GOT3 (cell line): Measurements from ENCODE around the gene MORN5.
"Not testable (repeated sequence)": the region's sequence is repeated elsewhere in the genome, so short reads cannot be mapped to it uniquely, and the experiment has no call there.

Experiments
- DNase-seq: peaks from one replicate; lab custom pipeline; 2025; ENCODE audit warnings: mixed read lengths; lab: John Stamatoyannopoulos, UW

The MORN5 gene

DNA sequence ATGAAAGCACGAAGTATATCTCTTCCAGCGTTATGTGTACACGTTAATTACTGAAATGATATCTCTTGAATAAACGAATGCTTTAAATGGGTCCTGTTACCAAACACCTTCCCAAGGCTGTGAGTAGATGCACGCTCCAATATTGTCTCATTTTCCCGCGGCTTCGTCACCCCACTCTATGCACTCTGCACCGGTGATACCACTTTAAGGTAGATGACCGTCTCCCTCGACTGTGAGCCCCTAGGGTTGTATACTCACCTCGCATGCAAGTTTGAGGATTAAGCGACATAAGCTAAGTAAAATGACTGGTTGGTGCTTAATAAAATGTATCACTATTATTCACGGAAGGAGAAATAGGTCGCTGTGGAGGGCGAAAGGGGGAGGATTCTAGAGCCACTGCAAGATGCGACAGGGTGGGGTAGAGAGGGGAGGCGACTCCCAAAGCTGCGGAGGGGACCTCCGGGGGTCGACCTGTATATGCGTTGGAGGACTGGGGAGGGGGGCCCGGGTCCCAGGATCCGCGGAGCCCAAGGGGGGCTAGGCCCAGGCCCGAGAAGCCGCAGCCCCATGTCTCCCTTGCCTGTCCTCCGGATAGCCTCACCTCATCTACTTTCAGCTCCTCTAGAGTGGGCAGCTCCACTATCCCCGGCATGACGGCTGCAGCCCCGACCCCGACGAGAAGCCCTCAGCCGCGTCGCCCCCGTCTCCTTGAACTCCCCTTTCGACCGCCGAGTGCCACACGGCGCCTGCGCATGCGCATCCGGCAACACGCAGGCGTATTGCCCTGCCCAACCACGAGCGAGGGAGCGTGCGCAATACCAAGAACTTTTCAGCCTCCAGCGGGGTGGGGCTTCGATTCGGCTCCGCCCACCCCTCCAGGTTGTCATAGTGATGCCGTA, at the start of gene MORN5, which contains the start of gene NDUFA8:
Gene MORN5, plus strand, starts transcription at position 883 of the 899 bp plus-strand sequence. CDS start 65 bp downstream, outside the sequence.
Gene NDUFA8, minus strand, starts transcription at position 754 of the 899 bp plus-strand sequence. Its CDS starts 102 bp downstream, at position 652.
- DNase-seq = peak; percentile 85

DNA sequence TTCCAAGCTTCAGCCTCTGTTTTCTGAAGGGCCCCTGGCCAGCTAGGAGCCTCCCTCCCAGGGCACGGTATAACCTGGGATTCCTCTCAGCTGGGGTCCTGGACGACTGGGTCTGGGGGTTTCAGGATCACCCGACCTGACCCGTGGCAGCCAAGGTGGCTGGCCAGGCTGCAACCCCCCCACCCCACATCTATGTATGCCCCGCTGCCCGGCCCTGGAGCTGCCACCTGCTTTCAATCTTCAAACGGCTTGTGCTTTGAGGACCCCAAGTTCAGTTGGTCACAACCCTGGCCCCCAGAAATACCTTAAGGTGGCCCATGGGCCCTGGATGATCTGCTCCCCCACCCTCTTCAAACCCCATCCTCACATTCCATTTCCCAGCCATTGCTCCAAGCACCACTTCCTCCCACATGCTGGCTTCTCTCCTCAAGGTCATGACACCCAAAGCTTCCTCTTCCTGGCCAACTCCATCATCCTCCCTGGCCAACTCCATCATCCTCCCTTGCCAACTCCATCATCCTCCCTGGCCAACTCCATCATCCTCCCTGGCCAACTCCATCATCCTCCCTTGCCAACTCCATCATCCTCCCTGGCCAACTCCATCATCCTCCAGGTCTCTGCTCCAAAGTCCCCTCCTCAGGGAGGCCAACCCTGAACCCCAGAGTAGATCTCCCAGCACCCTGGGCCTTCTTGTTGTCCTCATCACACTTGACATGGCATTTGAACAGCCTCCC, 49.4 kb upstream of the MORN5 start:
- no peak for DNase-seq

DNA sequence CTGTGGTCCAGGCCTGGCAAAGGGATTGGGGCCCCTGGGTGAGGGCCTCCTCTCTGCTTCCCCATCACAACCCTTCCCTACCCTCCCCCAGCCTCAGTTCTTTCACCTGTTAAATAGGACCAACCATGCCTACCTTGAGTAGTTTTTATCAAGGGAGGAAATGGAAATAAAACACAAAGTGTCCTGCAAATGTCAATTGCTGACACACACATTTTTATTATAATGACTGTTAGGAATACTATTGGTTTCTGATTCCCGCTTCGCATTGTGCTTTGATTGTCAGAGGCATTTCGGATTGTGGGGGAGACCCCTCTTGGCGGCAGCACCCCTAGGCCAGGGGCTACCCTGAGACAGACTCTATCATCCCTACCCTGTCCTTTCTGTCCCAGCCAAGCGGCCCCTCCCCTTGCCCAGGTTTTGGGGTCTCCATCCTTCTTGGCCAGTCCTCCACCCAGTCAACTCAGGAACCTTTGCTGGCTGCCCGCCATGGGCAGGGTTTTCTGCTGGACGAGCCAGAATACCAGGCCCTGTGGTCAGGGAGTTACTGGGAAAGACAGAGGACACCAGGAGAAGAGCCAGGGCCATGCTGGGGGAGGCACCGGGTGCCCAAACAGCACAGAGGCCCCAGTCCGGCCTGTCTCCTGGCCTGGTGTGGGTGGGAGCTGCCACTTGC, 48.2 kb upstream of the MORN5 start:
- DNase-seq = no peak

DNA sequence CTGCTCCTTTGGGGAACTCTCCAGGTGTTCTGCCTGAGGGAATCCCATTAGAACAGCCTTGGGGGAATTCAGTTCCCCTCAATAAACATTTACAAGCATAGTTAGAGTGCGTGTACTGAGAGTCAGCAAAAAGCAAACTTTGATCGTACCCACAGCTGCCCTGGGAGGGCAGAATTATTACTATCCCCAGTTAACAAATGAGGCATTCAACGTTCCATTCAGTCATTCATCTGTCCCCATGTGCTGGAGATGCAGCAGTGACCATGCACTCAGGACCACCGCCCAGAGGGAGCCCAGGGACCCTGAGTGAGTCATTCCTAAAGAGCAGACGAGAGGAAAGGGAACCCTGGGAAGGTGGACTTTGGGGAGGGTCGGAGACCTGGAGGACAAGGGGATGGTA, 47.5 kb upstream of the MORN5 start:
- DNase-seq = no peak

DNA sequence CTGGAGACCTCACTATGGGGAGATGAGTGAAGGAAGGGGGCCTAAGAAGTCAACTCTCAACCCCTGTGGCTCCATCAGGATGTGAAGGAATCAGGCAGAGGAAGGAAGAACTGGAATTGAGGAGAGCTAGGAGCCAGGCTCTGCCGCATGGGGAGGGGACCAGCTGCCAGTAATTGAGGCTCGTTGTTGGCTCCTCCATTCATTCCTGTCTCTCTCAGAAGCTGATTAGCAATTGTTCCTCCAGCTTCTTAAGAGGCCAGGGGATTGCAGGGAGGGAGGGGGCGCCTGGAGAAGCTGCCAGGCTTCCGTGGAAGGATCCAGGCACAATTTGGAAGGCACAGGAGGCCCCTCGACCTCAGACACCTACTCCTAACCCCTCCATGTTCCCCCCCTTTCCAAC, 46.1 kb upstream of the MORN5 start:
- no peak for DNase-seq

DNA sequence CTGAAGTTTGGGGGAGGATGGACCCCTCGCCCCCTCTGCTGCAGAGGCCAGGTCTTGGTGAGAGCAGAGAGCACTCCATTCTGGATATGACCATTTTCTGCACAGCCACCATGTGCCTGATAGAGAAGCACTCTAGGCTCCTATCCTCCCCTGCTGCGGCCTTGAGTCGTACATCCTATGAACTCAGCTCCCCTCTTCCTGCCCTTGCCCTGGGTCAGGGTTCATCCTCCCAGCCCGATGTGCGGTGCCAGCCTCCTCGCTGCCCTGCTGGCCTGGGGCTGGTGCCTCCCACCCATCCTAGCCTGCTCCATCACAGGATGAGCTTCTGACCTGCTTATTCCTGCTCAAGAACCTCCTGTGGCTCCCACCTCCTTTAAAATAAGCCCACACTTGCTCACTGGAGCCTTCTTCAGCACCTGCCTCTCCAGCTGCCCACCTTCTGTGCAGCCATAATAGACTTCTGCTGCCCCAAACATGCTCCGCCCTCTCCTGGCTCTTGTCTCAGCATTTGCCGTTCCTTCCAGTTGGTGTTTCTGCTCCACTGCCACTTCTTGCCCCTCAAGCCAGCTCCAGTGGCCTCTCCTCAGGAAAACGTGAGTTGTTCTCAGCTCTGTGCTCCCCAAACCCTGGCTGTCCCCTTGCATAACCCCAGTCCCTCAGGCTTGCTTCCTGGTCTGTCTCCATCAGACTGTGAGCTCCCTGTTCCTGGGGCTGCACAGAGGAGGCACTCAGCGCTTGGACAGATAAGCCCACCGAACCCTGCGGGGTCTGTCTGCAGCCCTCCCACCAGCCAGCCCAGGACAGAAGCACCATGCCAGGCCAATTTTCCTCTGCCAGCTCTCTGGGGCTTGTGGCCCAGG, 44.3 kb upstream of the MORN5 start:
- DNase-seq = no peak

DNA sequence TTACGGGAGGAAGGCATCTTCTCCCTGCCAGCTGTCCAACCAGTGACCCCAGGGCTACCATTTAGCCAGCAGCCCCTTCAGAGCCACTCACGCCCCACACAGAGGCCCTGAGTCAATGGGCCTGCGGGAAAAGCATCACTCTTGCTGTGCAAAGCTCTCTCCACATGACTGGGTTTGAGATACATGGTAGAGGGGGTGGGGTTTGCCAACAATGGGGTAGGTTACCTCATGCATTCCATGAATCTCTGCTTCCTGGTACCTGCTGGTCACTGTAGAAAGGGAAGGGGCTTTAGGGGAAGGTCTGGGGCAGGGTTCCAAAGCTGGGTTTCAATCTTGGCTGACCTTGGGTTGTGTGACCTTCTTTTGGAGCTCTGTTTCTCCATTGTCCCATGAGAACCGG, 43.7 kb upstream of the MORN5 start:
- DNase-seq = no peak

DNA sequence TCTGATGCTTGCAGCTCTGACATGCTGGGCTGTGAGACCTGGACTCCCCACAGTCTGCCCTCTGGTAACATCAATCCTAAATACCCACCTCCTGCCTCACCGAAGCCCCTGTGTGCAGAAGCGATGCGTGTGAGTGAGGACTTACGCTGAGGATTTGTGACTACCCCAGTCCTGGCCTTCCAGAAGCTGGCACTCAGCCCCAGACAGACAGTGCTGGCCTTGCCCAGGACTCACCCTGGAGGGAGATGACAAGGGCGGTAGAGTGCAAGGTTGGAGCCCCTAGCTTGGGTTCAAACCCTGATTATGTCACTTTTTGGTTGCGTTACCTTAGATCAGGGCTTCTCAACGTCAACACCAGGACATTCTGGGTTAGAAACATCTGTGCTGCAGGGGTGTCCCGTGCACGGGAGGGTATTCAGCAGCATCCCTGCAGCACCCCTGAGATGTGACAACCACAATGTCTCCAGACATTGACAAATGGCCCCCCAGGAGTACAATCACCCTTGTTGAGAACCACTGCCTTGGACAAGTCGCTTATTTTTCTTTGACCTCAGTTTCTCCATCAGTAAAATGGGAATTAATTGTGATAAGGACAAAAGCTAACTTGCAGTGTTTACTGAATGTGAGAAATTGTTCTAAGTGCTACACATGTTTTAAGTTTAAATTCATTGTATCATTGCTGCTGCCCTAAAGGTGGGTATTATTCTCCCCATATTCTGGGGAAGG, 43.1 kb upstream of the MORN5 start:
- DNase-seq = no peak

DNA sequence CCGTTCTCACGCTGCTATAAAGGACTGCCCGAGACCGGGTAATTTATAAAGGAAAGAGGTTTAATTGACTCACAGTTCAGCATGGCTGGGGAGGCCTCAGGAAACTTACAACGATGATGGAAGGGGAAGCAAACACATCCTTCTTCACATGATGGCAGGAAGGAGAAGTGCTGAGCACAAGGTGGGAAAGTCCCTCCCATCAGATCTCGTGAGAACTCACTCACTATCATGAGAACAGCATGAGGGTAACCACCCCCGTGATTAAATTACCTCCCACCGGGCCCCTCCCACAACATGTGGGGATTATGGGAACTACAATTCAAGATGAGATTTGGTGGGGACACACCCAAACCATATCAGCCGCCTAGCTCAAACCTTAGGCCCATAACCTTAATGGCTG, 42.5 kb upstream of the MORN5 start:
- not testable (repeated sequence) for DNase-seq

DNA sequence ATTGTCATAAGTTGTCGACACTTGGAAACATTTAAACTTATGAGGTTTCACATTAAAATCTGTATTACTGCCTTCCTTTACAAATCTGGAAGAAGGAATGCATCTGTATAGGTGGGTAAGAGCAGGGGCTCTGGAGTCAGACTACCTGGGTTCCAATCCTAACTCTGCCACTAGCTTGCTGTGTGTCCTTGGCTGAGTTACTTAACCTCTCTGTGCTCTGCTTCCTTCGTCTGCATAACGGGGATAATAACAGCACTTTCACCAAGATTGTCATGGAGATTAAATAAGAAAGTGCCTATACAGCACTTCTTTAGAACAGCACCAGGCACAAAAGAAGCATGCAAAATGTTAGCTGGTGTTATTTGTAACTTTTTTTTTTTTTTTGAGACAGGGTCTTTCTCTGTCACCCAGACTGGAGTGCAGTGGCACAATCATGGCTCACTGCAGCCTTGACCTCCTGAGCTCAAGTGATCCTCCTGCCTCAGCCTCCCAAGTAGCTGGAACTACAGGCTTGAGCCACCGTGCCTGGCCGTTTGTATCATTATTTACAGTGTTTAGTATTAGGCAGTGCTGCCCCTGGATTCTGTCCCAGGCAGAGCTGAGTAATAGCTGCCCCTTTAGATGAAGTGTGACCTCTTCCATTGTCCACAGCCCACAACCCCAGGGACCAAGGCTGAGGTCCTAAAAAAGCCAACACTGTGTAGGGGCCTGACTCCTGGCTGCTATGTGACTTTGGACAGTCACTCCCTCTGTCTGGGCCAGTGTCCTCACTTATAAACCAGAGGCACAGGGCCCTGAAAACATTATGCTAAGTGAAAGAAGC, 41.2 kb upstream of the MORN5 start:
- no peak for DNase-seq

DNA sequence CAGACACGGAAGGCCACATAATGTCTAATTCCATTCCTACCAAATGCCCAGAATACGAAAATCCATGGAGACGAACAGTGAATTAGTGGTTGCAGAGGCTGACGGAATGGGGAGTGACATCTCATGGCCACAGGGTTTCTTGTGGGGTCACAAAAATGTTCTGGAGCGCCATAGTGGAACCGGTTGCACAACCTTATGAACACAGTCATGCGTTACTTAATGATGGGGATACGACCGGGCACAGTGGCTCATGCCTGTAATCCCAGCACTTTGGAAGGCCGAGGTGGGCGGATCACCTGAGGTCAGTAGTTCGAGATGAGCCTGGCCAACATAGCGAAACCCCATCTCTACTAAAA, 40.6 kb upstream of the MORN5 start:
- no peak for DNase-seq

DNA sequence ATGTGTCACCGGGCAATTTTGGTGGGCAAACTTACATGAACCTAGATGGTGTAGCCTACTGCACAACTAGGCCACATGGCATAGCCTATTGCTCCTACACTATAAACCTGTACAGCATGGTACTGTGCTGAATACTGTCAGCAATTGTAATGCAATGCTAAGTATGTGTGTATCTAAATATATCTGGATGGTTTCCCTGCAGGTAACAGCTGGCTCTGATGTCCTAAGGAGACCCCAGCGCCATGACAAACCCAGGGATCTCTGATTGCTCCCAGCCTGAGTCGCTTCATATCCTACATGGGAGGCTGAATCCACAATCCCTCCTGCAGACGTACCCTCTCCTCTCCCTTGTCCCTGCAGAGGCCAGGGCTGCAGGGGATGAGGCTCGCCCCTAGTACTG, 40.0 kb upstream of the MORN5 start:
- no peak for DNase-seq

DNA sequence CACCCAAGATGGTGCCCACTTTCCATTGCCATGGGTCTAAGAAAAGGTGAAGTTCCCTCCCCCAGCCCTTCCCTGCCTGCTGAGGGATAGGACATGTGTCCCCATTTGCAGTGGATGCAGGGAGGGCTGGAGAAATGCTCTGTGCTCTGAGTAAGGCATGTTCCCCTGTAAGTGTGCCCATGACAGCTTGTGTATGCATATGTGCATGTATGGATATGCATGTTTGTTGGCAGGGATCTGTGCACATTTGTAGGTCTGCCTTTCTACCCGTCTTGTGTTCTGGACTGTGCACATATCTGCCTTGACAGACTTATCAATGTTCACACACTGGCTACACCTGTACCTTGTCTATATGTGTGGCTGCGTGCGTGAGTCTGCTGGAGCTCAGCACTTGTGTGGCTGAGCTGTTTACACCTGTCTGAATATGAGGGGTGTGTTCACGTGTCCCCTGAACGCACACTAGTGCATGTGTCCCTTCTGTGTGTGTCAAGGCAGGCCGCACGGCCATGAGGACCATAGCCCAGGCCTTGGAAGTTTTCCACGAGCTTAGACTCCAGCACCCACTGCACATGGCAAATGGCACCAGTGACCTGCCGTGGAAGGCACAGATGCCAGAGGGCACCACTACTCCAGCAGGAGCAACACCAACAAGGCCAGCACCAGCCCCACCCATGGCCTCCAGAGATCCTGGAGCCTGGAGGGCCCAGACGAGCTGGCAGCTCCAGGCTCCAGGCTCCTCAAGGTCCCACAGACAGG, 39.2 kb upstream of the MORN5 start:
- DNase-seq = no peak

DNA sequence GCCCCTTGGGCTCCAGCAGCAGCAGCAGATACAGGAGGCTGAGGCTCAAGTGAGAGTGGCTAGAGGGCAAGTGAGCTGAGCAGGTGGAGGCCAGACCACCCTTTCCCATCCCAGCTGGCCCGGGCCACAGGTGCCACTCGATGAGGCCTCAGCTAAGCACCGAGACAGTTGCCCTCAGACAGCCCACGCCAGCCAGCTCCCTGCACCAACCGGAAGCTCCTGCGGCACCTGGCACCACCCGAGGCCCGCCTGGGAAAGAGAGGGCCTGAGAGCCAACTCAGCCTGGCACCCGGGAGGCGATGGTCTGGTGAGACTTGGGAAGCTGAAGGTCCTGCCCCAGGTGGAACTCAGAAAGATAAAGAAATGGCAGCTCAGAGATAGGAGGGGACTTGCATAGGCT, 38.3 kb upstream of the MORN5 start:
- DNase-seq = no peak

DNA sequence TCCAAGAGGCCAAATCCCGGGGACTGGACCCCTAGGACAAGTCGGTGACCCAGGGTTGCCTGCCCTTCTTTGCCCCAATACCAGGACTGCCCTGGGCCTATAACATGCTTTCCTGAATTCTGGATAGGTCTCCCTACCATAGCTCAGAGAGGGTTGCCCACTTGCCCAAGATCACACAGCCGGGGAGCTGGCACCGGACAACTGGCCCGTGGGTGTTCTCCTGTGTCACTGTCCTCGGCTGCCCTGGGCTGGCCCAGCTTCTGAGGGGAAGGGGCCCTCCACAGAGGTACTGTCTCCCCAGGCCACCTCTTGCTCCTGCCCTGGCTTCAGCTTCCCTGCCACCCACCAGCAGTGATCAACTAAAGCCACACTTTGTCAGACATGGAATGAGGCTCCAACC, 37.8 kb upstream of the MORN5 start:
- no peak for DNase-seq

DNA sequence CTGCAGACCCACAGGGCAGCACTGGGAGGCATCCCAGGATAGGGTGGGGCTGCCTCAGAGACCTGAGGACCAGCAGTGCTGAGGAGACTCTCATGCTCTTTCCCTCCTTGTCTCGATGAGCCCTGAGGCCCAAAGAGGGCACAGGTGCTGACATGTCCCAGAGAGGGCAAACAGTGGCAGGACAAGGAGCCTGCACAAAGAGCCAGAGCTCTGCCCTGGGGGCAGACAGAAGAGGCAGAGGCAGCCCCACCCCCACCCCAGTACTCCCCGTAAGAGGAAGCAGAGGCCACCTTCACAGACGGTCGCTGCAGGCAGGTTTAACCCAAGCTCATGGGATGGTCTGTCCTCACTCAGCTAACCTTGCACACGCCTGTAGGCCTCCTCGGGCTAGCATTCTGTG, 37.2 kb upstream of the MORN5 start:
- no peak for DNase-seq

DNA sequence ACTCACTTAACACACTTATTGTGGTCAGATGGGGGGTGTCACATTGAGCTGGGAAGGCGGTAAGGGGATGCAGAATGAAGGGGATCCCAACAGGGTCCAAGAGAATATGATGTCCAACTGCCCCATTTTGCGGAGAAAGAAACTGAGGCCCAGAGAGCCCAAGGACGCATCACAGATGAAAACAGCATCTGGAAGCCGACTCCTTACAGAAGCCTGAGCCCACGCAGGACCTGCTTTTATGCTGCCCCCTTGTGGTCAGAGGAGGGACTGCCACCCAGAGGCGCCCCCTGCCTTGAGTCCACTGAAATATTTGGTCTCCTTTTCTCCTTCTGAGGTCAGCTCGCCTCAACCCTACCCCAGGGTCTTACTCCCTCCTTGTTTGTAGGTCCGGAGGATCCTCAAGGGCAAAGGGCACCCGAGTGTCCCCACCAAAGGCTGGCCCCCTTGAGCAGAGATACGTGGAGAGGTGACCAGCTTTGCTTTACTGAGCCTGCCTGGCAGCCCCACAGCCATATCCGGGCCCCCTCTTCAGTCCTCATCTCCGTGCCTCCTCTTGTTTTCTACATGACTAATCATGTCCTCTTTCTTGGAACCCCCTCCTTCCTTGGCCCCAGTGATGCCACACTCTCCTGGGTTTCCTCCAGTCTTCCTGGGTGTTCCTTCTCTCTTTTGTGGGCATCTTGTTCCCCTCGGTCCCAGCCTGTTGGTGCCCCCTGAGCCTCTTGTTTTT, 36.6 kb upstream of the MORN5 start:
- DNase-seq = no peak

DNA sequence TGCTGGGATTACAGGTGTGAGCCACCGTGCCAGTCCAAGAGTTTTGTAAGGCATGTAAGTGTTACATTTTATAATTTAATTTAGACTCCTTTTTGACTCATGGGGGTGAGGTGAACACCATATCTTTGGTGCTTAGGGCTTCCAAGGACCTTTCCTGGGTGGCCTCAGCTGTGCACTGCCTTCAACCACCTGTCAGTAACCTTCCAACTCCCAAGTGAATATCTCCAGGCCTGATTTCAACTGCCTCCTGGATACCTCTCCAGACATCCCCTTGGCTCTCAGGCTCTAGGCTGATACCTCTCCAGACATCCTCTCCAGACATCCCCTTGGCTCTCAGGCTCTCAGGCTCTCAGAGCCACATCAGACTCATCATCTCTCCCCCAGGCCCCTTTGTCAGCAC, 35.7 kb upstream of the MORN5 start:
- no peak for DNase-seq

DNA sequence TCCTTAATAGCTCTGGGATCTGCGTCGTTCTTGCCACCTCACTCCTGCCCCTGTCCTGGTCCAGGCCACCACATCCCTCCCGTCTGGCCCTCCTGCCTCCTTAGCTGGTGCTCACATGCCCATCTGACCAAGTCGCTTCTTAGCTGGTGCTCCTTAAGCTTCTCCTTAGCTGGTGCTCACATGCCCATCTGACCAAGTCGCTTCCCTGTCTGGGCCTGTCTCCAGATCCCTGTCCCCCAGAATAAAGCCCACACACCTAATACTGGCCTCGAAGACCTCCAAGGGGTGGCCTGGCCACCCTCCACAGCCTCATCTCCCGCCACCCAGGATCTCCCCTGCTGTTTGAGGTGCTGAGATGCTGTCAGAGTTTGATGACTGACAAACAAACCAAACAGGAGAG, 35.2 kb upstream of the MORN5 start:
- DNase-seq = no peak
